Measurements from ENCODE around the gene ACBD6.

- TF ChIP-seq CTCF (IDR thresholded peaks at IDR 0.05) = no peak
- no peak for TF ChIP-seq POLR2AphosphoS5 (IDR thresholded peaks at IDR 0.05; ENCODE audit: insufficient read depth in 1 of 2, low read depth in 1 of 2)
Measured at GRCh38 chr1:180484490-180484889, 17.9 kb downstream of the ACBD6 start.

Data from vagina (tissue), 2 donors.